ENCODE measurements around the gene AP4E1. TPM values are rescaled to one million over a fixed set of nuclear protein-coding genes. Genes with fewer than 3 reads are reported as not detected.

The AP4E1 gene
- total RNA-seq, 2 experiments from 2014 or later: 6.8 to 9.4 TPM

GRCh38 chr15:50879016-50879617, 29.4 kb upstream of the AP4E1 start:
- peak; percentile 61 for DNase-seq
- CTCF ChIA-PET: interaction anchor here (0.7 to 1.4 kb wide), 5 partner anchors 9 to 214 kb away, joined by 3 to 7 read pairs (median 4); no protein-coding TSS in a partner anchor
- Mint-ChIP-seq H3K27ac (peak overlapping the region; percentile 74), H3K4me1 (ENCODE audit: low read depth) (peaks cover 65% of the 10 kb centered on the region), H3K36me3 (ENCODE audit: low read depth) (no peaks in the 10 kb centered on the region), H3K9me3 (no peaks in the 10 kb centered on the region), H3K4me3 (no peak overlapping the region), H3K27me3 (ENCODE audit: low read depth) (no peaks in the 10 kb centered on the region)
- intact Hi-C loops (cut with micrococcal nuclease): loop anchor here (1.0 kb wide), 2 partner anchors 114 to 225 kb away; partner anchors contain the start of gene SPPL2A

- Mint-ChIP-seq H3K27ac (peak overlapping the region; percentile 92), H3K27me3 (ENCODE audit: low read depth) (no peaks in the 10 kb centered on the region), H3K4me3 (no peak overlapping the region), H3K9me3 (no peaks in the 10 kb centered on the region), H3K4me1 (ENCODE audit: low read depth) (peaks cover 74% of the 10 kb centered on the region), H3K36me3 (ENCODE audit: low read depth) (no peaks in the 10 kb centered on the region)
- intact Hi-C loops (cut with micrococcal nuclease): loop anchor here (1.0 to 5.0 kb wide), 3 partner anchors 27 to 697 kb away; partner anchors contain the start of gene SLC27A2
- no peak for DNase-seq
- CTCF ChIA-PET: interaction anchor here (0.7 to 1.7 kb wide), 4 partner anchors 27 to 288 kb away, joined by 3 to 12 read pairs (median 3); no protein-coding TSS in a partner anchor
These were observed 28.3 kb upstream of the AP4E1 start for GRCh38 chr15:50880206-50880605.

GRCh38 chr15:50880651-50881114, 27.8 kb upstream of the AP4E1 start:
- Mint-ChIP-seq H3K4me1 (ENCODE audit: low read depth) (peaks cover 78% of the 10 kb centered on the region), H3K4me3 (no peak overlapping the region), H3K36me3 (ENCODE audit: low read depth) (no peaks in the 10 kb centered on the region), H3K9me3 (no peaks in the 10 kb centered on the region), H3K27me3 (ENCODE audit: low read depth) (no peaks in the 10 kb centered on the region), H3K27ac (peak overlapping the region; percentile 92)
- peak; percentile 20 for DNase-seq
- intact Hi-C loops (cut with micrococcal nuclease): loop anchor here (1.0 to 5.0 kb wide), 5 partner anchors 27 to 745 kb away; partner anchors contain the start of gene SLC27A2
- CTCF ChIA-PET: interaction anchor here (0.6 to 1.7 kb wide), 4 partner anchors 26 to 288 kb away, joined by 3 to 12 read pairs (median 3); no protein-coding TSS in a partner anchor

- H3K9me3 Mint-ChIP-seq: no peaks in the 10 kb centered on the region
- peaks cover 84% of the 10 kb centered on the region for H3K4me1 Mint-ChIP-seq (ENCODE audit: low read depth)
- no peaks in the 10 kb centered on the region for H3K27me3 Mint-ChIP-seq (ENCODE audit: low read depth)
- peak overlapping the region; percentile 92 for H3K27ac Mint-ChIP-seq
- no peak for DNase-seq
- H3K36me3 Mint-ChIP-seq (ENCODE audit: low read depth): no peaks in the 10 kb centered on the region
- H3K4me3 Mint-ChIP-seq: no peak overlapping the region
- intact Hi-C loops (cut with micrococcal nuclease): loop anchor here (1.0 to 5.0 kb wide), 4 partner anchors 528 to 746 kb away; partner anchors contain the start of gene SLC27A2
- CTCF ChIA-PET: interaction anchor here (0.6 to 1.7 kb wide), 3 partner anchors 25 to 289 kb away, joined by 3 to 12 read pairs (median 3); no protein-coding TSS in a partner anchor
These were observed 27.1 kb upstream of the AP4E1 start for GRCh38 chr15:50881121-50882048.

- H3K4me1 Mint-ChIP-seq (ENCODE audit: low read depth): peaks cover 66% of the 10 kb centered on the region
- intact Hi-C loops (cut with micrococcal nuclease): loop anchor here (5.0 kb wide), 1 partner anchor 637 kb away; no protein-coding TSS in a partner anchor
- no peaks in the 10 kb centered on the region for H3K9me3 Mint-ChIP-seq
- no peak overlapping the region for H3K27ac Mint-ChIP-seq
- no peaks in the 10 kb centered on the region for H3K36me3 Mint-ChIP-seq (ENCODE audit: low read depth)
- no peak for DNase-seq
- H3K4me3 Mint-ChIP-seq: no peak overlapping the region
- no peaks in the 10 kb centered on the region for H3K27me3 Mint-ChIP-seq (ENCODE audit: low read depth)
- CTCF ChIA-PET: no interaction called here
These were observed 24.6 kb upstream of the AP4E1 start for GRCh38 chr15:50883903-50884302.

GRCh38 chr15:50884540-50884939, 23.9 kb upstream of the AP4E1 start:
- Mint-ChIP-seq H3K4me1 (ENCODE audit: low read depth) (peaks cover 60% of the 10 kb centered on the region), H3K4me3 (no peak overlapping the region), H3K36me3 (ENCODE audit: low read depth) (no peaks in the 10 kb centered on the region), H3K27ac (no peak overlapping the region), H3K9me3 (no peaks in the 10 kb centered on the region), H3K27me3 (ENCODE audit: low read depth) (no peaks in the 10 kb centered on the region)
- CTCF ChIA-PET: interaction anchor here (0.8 to 1.3 kb wide), 5 partner anchors 9 to 231 kb away, joined by 3 to 8 read pairs (median 4); no protein-coding TSS in a partner anchor
- no peak for DNase-seq
- intact Hi-C loops (cut with micrococcal nuclease): loop anchor here (5.0 kb wide), 1 partner anchor 637 kb away; no protein-coding TSS in a partner anchor

GRCh38 chr15:50886139-50886467, 22.4 kb upstream of the AP4E1 start:
- intact Hi-C loops (cut with micrococcal nuclease): no loop called here
- Mint-ChIP-seq H3K27ac (no peak overlapping the region), H3K9me3 (peaks cover 4% of the 10 kb centered on the region), H3K36me3 (ENCODE audit: low read depth) (no peaks in the 10 kb centered on the region), H3K27me3 (ENCODE audit: low read depth) (no peaks in the 10 kb centered on the region), H3K4me3 (no peak overlapping the region), H3K4me1 (ENCODE audit: low read depth) (peaks cover 45% of the 10 kb centered on the region)
- no peak for DNase-seq
- CTCF ChIA-PET: interaction anchor here (0.6 to 2.5 kb wide), 11 partner anchors 10 to 259 kb away, joined by 3 to 9 read pairs (median 4); no protein-coding TSS in a partner anchor

- Mint-ChIP-seq H3K4me1 (ENCODE audit: low read depth) (peaks cover 38% of the 10 kb centered on the region), H3K27me3 (ENCODE audit: low read depth) (no peaks in the 10 kb centered on the region), H3K36me3 (ENCODE audit: low read depth) (no peaks in the 10 kb centered on the region), H3K9me3 (peaks cover 5% of the 10 kb centered on the region), H3K27ac (no peak overlapping the region), H3K4me3 (no peak overlapping the region)
- intact Hi-C loops (cut with micrococcal nuclease): no loop called here
- CTCF ChIA-PET: interaction anchor here (0.6 to 2.5 kb wide), 12 partner anchors 9 to 259 kb away, joined by 3 to 9 read pairs (median 4); no protein-coding TSS in a partner anchor
- DNase-seq: no peak
These were observed 21.7 kb upstream of the AP4E1 start for GRCh38 chr15:50886611-50887345.

- Mint-ChIP-seq H3K4me3 (no peak overlapping the region), H3K27ac (no peak overlapping the region), H3K27me3 (ENCODE audit: low read depth) (no peaks in the 10 kb centered on the region), H3K9me3 (peaks cover 5% of the 10 kb centered on the region), H3K36me3 (ENCODE audit: low read depth) (no peaks in the 10 kb centered on the region), H3K4me1 (ENCODE audit: low read depth) (peaks cover 32% of the 10 kb centered on the region)
- CTCF ChIA-PET: interaction anchor here (0.6 to 1.6 kb wide), 6 partner anchors 9 to 212 kb away, joined by 3 to 4 read pairs (median 3); no protein-coding TSS in a partner anchor
- DNase-seq: no peak
- intact Hi-C loops (cut with micrococcal nuclease): no loop called here
These were observed 20.4 kb upstream of the AP4E1 start for GRCh38 chr15:50888054-50888453.

- intact Hi-C loops (cut with micrococcal nuclease): no loop called here
- CTCF ChIA-PET: interaction anchor here (0.7 kb wide), 1 partner anchor 21 kb away, joined by 3 read pairs; no protein-coding TSS in a partner anchor
These were observed 18.9 kb upstream of the AP4E1 start for GRCh38 chr15:50889589-50889988.

GRCh38 chr15:50890751-50891150, 17.7 kb upstream of the AP4E1 start:
- no peaks in the 10 kb centered on the region for H3K27me3 Mint-ChIP-seq (ENCODE audit: low read depth)
- DNase-seq: no peak
- peaks cover 9% of the 10 kb centered on the region for H3K4me1 Mint-ChIP-seq (ENCODE audit: low read depth)
- H3K4me3 Mint-ChIP-seq: no peak overlapping the region
- no peak overlapping the region for H3K27ac Mint-ChIP-seq
- H3K36me3 Mint-ChIP-seq (ENCODE audit: low read depth): peaks cover 3% of the 10 kb centered on the region
- CTCF ChIA-PET: no interaction called here
- intact Hi-C loops (cut with micrococcal nuclease): no loop called here
- H3K9me3 Mint-ChIP-seq: peaks cover 10% of the 10 kb centered on the region

More at GRCh38 chr15:50889589-50889988, 18.9 kb upstream of the AP4E1 start:
- peaks cover 10% of the 10 kb centered on the region for H3K9me3 Mint-ChIP-seq
- H3K27me3 Mint-ChIP-seq (ENCODE audit: low read depth): no peaks in the 10 kb centered on the region
- DNase-seq: no peak
- peaks cover 3% of the 10 kb centered on the region for H3K36me3 Mint-ChIP-seq (ENCODE audit: low read depth)
- H3K27ac Mint-ChIP-seq: no peak overlapping the region
- H3K4me3 Mint-ChIP-seq: no peak overlapping the region
- peaks cover 19% of the 10 kb centered on the region for H3K4me1 Mint-ChIP-seq (ENCODE audit: low read depth)
